GM21390 (cell line): Measurements from ENCODE around the gene B4GALNT1.
"Not testable (repeated sequence)": the region's sequence is repeated elsewhere in the genome, so short reads cannot be mapped to it uniquely, and the experiment has no call there.

Source experiments
- ATAC-seq: cut with Tn5 transposase; IDR thresholded peaks from one replicate; pipeline ENCODE4 v1.9.1; 2021; ENCODE audit not compliant: unreplicated experiment

B4GALNT1 gene

GRCh38 chr12:57621497-57622292, 11.3 kb downstream of the B4GALNT1 start:
- peak; percentile 51 for ATAC-seq

DNA sequence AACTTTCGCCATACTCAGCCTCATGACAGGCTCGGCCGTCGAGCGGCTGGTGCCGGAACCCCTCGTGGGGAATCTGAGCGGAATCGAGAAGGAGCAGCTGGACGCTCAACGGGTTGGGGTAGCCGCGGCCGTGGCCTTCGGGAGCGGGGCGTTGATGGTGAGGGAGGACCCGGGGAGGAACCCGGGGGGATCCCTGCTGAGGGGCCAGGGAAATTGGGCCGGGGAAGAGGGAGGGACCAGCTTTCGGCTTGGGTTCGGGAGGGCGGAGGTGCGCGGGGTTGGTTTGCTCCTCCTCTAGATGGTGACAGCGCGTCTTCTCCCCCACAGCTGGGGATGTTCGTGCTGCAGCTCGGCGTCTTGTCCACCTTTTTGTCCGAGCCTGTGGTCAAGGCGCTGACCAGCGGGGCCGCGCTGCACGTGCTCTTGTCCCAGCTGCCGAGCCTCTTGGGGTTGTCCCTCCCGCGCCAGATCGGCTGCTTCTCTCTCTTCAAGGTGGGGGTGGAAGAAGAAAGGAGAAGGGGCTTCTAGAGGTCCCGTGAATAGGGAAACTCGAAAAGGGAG, 12.0 kb downstream of the B4GALNT1 start:
- ATAC-seq: no peak

DNA sequence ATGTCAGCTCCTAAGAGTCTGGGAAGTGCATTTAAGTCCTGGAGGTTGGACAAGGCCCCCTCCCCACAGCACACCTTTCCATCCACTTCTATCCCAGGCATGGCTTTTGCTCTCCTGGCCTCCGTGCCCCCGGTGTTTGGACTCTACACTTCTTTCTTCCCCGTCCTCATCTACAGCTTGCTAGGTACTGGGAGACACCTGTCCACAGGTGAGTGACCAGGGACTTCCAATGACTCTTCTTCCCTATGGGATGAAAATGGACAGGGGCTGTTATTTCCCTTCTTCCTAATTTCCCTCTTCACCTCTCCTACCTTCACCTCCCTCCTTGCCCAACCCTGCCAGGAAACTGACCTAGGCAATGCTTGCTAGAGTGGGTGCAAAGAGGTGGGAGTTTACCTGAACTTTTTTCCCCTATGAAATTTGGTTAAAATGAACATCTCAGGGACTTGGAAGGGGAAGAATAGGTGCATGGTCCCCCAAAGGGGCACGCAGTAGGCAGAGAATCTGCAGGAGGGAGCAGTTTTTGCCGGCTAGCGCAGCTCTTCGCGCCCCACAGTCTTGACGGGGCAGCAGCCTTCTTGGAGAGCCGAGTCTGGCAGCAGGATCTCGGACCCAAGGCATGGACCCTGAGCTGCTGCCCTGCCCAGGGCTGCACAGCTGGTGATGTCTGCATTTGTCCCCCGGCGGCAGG, 12.6 kb downstream of the B4GALNT1 start:
- no peak for ATAC-seq

DNA sequence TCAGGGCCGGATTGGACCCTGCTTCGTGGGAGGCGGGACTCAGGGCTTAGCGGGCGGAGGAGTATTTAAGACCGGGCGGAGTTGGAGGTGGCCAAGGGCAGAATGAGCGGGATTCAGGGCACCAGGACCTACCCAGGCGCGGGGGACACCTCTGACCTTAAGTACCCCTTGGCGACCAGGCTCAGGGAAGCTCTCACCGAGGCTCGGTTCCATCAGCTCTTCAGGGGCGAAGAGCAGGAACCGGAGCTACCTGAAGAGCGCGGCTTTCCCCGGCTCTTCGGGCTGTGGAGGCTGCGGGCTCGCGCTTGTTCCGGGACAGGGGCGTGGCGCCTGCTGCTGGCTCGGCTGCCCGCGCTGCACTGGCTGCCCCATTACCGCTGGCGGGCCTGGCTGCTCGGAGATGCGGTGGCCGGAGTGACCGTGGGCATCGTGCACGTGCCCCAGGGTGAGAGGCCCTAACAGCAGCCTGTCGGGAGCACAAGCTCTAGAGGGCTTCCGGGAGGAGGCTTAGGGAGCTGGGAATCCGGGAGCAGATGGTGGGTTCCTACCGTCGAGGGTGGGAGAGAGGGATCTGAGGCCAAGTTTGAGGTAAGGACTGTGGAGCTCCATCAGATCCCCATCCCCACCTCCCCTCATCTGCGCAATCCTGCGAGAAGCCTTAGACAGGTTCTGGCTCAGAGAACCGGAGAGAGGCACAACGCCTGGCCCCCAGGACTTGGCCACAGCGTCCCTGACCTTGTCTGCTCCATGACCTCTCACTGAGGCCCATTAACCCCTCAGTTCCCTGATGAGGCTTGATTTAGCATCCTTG, 13.4 kb downstream of the B4GALNT1 start:
- no peak for ATAC-seq

DNA sequence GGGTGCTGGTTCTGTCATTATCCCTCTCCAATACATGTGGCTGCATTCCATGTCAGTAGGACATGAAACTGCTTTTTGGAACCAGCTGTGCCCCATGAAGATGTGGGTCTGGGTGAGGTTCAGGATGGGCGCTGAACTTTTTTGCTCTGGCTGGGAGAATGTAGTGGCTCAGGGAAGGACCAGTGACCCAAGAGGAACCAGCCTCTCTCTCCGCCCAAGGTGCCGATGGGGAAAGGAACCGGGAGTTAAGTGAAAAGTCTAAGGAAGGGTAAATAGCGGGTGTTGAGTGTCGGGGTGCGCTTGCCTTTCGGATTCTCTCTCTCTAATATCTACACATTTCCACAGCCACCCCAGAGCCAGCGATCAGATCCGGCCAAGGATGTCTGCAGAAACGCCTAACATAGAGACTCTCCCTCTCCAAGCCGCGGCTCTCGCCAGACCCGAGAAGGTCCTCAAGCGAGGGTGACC, 14.0 kb downstream of the B4GALNT1 start:
- ATAC-seq: no peak

DNA sequence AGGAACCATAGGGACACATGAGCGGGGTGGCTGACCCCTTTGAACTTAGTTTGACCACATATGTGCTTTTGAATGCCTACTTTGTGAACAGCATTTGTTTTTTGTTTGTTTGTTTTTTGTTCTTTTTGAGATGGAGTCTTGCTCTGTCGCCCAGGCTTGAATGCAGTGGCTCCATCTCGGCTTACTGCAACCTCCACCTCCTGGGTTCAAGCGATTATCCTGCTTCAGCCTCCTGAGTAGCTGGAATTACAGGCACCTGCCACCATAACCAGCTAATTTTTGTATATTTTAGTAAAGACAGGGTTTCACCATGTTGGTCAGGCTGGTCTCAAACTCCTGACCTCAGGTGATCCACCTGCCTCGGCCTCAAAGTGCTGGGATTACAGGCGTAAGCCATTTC, 14.6 kb downstream of the B4GALNT1 start:
- not testable (repeated sequence) for ATAC-seq

DNA sequence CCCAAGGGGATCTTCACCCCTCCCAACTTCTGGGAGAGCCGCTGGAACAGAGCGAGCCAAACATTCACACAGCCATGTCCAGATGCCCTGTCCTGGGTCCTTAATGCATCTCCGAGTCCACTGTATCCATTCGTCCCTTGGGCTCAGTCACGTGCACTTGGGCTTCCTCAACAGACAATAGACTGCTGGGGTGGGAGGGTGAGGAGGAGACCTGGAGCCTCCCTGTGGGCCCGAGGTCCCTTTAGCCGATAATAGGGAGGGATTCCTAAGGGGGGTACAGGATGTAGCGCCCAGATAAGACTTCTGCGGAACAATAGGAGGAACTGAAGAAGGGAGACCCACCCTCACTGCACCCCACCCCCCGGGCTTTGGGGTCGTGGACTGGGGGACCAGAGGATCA, 15.1 kb downstream of the B4GALNT1 start:
- no peak for ATAC-seq

- ATAC-seq: no peak
Measured at GRCh38 chr12:57616383-57617101, 16.5 kb downstream of the B4GALNT1 start.

DNA sequence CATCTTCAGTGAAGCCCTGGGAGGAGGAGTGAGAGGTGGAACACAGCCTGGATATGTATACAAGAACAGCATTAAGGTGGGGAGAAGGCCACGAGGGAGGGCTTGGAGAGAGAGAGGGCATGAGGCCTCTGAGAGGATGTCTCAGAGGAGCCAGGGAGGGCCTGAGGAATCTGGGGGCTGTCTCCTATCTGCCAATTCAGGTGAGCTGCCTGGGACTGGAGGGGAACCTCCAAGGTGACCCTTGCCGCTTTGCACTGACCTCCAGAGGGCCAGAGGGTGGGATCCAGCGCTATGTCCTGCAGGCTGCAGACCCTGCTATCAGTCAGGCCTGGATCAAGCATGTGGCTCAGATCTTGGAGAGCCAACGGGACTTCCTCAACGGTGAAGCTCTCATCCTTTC, 17.4 kb downstream of the B4GALNT1 start:
- no peak for ATAC-seq

- no peak for ATAC-seq
Measured at GRCh38 chr12:57614948-57615500, 18.0 kb downstream of the B4GALNT1 start.

DNA sequence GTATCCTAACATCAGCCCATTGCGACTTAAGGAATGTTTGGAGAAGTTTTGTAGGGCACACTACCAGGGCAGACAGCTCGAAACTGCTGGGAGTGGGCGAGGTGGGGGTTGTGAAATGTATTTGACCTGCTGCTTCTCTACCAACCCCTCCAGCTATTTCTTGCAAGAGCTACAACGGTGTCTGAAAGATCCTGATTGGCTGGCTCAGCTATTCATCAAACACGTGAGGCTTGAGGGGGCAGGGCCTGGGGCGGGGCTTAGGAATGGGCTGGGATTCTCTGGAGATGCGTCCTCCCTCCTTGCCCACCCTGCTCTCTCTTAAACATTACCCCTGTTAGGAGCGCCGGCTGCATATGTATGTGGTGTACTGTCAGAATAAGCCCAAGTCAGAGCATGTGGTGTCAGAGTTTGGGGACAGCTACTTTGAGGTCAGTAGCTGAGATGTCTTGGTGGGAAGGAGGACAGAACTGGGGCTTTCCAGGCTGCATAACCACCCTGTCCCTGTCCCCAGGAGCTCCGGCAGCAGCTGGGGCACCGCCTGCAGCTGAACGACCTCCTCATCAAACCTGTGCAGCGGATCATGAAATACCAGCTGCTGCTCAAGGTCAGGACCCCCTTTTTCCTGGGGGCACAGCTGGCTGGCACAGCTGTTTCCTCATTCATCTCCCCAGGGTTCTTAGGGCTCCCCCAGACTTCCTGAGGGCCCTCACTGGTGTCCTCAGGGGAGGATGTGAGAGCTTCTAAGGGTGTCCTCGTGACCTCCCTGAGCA, 18.6 kb downstream of the B4GALNT1 start:
- peak; percentile 44 for ATAC-seq

GRCh38 chr12:57613427-57614109, 19.4 kb downstream of the B4GALNT1 start:
- no peak for ATAC-seq

DNA sequence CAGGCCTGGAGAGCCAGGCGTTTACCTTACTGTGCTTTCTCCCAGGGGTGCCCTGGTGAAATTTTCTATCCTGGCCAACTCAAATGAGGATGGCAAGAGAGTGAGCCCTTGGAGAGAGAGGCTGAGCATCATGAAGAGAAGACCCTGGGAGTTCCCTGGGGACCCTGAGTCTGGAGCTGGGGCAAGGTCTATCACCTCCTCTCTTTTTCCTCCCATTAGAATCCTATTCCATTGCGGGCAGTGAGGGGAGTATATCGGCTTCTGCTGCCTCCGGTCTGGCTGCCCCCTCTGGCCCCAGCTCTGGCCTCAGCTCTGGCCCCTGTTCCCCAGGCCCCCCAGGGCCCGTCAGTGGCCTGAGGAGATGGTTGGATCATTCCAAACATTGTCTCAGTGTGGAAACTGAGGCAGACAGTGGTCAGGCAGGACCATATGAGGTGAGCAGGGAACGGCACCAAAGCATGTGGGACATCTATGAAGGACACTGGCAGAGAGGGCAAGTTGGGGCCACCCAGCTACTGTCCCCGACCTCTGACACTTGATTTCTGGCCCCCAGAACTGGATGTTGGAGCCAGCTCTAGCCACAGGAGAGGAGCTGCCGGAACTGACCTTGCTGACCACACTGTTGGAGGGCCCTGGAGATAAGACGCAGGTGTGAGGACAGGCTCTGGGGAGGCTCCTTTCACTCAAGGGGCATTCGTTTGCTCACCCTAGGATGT, 20.1 kb downstream of the B4GALNT1 start:
- ATAC-seq: no peak

GRCh38 chr12:57611827-57612710, 20.9 kb downstream of the B4GALNT1 start:
- ATAC-seq: no peak

- peak; percentile 70 for ATAC-seq
Measured at GRCh38 chr12:57611108-57611826, 21.7 kb downstream of the B4GALNT1 start, which contains the start of gene ARHGEF25. Gene ARHGEF25, plus strand, starts transcription at chr12:57611435. Its CDS starts 460 bp downstream, at chr12:57611895.

DNA sequence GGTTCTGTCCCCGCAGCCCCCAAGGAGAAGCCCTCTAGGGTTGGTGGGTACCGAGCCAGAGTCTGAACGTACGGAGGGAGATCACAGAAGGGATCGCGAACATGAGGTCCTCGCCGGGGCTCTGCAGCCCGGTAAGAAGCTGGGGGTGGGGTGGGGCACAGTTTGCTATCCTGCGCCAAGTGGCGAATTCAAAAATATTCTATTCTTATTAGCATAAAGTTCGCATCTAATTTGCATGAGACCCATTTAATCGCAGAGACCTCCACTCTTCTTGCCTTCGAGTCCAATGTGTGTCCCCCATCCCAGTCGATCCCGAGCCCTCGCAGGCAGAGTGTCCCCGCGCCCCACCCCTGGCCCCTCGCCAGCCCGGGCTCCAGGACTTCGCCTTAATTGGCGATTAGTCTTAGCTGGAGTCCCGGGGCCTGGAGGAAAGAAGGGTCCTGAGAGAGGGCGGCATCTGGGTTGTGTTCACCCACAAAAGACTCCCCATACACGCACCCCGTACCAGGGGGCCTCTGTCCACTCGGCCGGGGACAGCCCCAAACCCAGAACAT, 22.4 kb downstream of the B4GALNT1 start:
- ATAC-seq: no peak
